Testis (tissue), 2 donors: Measurements from ENCODE around the gene NDUFB6.

Experiments used
- CTCF ChIP-seq, 3 experiments: fragments of 450-650 bp in 2 of 3; fragments of 200-600 bp in 1 of 3; sonication (generic) in 1 of 3; IDR thresholded peaks; one replicate each; pipeline ENCODE4 v1.5.1; 2016 to 2019; ENCODE audit warnings: antibody characterized with exemption in 3 of 3, mild to moderate bottlenecking in 2 of 3, moderate library complexity in 1 of 3
- POLR2A ChIP-seq: fragments of 450-650 bp; IDR thresholded peaks from one replicate; pipeline ENCODE4 v1.6.1; 2017; ENCODE audit warnings: antibody characterized with exemption, mild to moderate bottlenecking, moderate library complexity

- TF ChIP-seq CTCF (IDR thresholded peaks at IDR 0.05) = no peak
- TF ChIP-seq POLR2A = no peak
Observed at GRCh38 chr9:32533816-32534215, 39.1 kb downstream of the NDUFB6 start.
